NCI-H2107 treated with DMSO at 0.1 percent for 48 hours (cell line): ENCODE measurements around the gene TMEM174.

Source experiments
- DNase-seq: peaks from one replicate; lab custom pipeline; 2025; ENCODE audit not compliant: unreplicated experiment; lab: John Stamatoyannopoulos, UW

The TMEM174 gene

GRCh38 chr5:73221726-73222125, 48.7 kb downstream of the TMEM174 start:
- DNase-seq: no peak

- DNase-seq: no peak
Measured at GRCh38 chr5:73222173-73222572, 49.2 kb downstream of the TMEM174 start.
